GM12875 (cell line): Measurements from ENCODE around the gene CD48.

ENCODE experiments used
- H3K4me3 ChIP-seq: one replicate; pipeline ENCODE4 v1.5.1; 2011; ENCODE audit warnings: low read depth, low read length, control low read depth
- TF ChIP-seq, protein P1 (sequence below): IDR thresholded peaks from 2 replicates; pipeline ENCODE4 v1.5.1; 2011; ENCODE audit warnings: low read depth, mild to moderate bottlenecking, control low read depth, inconsistent platforms, low read length, moderate library complexity, borderline replicate concordance; ENCODE audit not compliant: insufficient read depth

CD48 gene

GRCh38 chr1:160679893-160680292 lies 31.7 kb downstream of the CD48 start:
- TF ChIP-seq, protein P1, sequence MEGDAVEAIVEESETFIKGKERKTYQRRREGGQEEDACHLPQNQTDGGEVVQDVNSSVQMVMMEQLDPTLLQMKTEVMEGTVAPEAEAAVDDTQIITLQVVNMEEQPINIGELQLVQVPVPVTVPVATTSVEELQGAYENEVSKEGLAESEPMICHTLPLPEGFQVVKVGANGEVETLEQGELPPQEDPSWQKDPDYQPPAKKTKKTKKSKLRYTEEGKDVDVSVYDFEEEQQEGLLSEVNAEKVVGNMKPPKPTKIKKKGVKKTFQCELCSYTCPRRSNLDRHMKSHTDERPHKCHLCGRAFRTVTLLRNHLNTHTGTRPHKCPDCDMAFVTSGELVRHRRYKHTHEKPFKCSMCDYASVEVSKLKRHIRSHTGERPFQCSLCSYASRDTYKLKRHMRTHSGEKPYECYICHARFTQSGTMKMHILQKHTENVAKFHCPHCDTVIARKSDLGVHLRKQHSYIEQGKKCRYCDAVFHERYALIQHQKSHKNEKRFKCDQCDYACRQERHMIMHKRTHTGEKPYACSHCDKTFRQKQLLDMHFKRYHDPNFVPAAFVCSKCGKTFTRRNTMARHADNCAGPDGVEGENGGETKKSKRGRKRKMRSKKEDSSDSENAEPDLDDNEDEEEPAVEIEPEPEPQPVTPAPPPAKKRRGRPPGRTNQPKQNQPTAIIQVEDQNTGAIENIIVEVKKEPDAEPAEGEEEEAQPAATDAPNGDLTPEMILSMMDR: no peak

DNA sequence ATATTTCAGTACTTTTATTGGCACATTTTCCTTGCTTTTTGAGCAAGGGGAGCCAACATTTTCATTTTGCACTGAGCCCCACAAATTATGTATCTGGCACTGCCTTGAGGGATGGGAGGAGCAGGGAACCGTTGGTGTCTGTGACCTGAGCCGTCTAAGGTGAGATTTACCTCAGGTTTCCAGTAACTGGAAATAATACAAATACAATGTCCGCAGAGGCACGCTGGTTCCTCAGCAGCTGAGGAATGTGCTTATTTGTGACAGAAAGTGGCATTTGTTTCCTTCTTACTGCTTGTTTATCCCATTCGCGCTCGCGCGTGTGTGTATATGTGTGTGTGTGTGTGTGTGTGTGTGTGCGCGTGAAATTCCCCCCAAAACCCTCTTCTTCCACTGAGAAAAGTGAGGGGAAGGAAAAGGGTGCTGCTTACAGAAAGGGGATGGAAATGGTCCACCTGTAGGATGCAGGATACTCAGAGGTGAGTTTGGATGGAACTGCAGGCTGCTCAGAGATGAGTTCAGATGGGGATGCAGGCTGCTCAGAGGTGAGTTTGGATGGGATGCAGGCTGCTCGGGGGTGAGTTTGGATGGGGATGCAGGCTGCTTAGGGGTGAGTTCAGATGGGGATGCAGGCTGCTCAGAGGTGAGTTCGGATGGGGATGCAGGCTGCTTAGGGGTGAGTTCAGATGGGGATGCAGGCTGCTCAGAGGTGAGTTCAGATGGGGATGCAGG lies 34.6 kb downstream of the CD48 start:
- TF ChIP-seq, protein P1: no peak
- no peak overlapping the region for H3K4me3 ChIP-seq

More at GRCh38 chr1:160679893-160680292, 31.7 kb downstream of the CD48 start:
- H3K4me3 ChIP-seq: no peak overlapping the region

- H3K4me3 ChIP-seq: no peak overlapping the region
- TF ChIP-seq, protein P1: peak; percentile 81
These were observed 35.8 kb downstream of the CD48 start for GRCh38 chr1:160675641-160676410.

DNA sequence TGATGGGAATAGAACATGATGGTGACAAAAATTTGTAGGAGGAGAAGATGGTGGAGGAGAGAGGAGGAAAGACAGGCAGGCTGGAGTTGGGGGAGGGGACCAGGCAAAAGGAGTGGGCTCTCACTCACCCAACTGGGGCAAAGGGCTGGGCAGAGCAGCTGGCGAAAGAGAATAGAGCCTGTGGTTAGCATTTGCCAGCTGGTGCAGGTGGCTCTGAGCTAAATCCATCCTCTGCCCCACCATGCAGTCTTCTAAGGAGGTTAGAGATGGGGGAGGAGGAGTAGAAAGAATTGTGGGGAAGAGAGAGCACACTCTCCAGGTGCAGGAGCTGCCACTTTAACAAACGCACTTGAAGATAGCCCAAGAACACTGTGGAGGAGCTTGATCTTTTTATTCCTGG lies 37.2 kb downstream of the CD48 start:
- H3K4me3 ChIP-seq: no peak overlapping the region
- TF ChIP-seq, protein P1: no peak

GRCh38 chr1:160672789-160673695 lies 38.6 kb downstream of the CD48 start:
- TF ChIP-seq, protein P1: no peak
- H3K4me3 ChIP-seq: peak overlapping the region; percentile 5

GRCh38 chr1:160671603-160672517 lies 39.8 kb downstream of the CD48 start:
- H3K4me3 ChIP-seq: no peak overlapping the region
- TF ChIP-seq, protein P1: no peak
